ENCODE data around the gene NPM3.

Gene NPM3, protein sequence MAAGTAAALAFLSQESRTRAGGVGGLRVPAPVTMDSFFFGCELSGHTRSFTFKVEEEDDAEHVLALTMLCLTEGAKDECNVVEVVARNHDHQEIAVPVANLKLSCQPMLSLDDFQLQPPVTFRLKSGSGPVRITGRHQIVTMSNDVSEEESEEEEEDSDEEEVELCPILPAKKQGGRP

DNA sequence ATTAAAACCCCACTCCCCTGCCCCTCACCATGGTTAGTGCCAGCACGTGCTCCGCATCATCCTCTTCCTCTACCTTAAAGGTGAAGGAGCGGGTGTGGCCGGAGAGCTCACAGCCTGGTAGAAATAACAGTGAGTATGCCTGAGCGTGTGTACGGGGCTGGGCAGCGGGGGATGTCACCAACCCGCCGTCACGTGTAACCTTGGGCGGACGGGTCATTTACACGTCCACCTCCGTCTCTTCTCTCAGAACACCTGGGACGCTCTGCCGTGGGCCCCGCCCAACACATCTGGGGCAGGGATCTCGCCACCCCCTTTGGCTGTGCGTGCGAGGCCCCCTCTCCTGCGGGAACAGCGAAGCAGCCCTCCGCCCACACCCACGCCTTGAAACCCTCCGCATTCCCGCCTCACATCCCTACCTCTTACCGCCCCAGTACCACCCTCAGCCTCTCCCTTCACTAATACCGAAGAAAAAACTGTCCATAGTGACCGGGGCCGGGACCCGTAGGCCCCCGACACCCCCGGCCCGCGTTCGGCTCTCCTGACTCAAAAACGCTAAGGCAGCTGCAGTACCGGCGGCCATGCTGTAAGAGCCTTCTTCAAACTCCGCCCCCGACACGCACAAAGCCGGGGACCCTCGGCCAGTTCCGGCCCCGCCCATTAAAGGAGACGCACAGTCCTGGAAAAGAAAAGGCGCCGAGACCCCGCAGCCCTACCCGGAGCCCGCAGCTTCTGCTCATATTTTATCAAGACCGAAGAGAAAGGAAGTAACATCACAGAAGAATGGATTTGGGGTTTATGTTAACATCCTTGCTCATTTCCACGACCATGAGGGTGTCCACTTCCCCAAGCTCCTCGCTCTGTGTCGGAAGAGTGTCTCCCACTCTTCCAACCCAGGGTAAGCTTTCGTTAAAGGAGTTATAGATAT lies at the start of gene NPM3:
NPM3 (minus strand) TSS at position 636 of the 925 bp plus-strand sequence; CDS start at position 580, 56 bp downstream.
- DNase-seq = no peak

DNA sequence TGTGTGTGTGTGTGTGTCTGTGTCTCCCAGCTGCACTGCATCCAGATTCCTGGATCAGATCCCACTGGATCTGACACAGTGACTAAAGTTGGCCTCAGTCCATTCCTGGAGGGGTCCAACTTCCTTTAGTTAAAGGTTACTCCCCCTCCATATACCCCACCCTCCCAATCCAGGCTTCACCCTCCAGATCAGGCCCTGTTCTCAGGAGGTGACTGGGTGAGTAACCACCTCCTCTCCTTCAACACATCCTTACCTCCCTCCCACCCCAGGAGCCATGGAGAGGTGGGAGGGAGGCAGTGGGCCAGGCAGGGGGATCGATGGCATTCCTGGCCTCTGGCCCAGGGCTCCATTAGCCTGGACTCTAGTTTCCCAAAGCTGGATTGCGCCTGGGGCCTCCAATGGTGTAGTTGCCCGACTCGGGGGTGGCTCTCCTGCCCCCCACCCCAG lies 49.1 kb upstream of the NPM3 start:
- DNase-seq = no peak

DNA sequence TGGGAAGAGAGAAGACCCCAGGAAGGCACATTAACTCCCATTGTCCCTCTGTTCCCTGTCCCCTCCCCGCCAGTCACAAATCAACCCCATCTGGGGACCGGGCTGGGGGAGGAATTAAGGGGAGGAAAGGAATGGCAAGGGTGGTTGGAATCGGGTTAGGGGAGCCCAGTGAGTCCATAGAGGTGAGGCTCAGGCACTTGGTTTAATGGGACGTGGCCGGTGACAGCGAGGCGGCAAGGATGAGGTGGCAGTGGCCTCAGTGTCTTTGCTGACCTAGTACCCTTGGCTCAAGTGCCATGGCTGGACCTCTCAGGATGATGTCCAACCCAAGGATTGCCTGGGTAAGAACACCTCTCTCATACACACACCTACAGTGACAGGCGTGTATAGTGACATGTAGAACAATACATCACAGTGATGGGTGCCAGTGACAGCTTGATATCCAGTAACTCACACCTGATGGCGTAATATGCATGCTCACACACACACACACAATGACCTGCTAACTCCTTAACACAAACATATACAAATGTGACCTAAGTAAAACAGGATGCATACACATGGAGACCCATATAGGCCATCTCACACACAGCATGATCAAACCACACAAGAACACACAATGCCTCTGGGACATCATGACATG lies 48.0 kb upstream of the NPM3 start:
- DNase-seq = no peak

DNA sequence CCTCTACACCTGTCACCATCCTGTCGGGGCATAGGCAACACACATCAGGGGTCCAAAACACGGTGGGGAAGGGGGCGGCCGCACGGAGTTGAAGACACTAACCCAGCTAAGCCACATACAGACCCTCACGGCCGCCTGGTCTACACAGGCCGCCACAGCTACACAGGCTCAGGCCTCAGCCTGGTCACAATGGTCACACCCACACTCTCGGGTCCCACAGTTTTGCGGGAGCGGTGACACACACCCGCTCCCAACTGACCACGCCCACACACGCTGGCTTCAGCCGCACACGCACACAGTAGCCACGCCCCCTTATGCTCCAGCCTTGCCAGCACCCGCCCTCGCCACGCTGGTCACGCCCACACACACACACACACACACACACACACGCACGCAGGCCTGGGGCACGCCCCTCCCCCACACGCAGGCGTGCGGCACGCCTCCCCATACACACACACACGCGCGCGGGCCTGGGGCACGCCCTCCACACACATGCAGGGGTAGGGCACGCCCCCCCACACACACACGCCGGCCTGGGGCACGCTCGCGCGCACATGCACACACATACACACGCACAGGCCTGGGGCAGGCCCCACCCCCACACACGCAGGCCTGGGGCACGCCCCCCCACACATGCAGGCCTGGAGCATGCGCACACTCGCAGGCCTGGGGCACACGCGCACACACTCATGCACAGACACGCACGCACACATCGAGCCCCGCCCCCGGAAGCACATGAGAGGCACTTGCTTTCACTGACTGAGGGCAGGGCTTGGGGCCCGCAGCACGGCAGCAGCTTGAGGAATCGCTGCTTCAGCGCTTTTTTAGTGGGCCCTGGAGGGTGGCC lies 47.3 kb upstream of the NPM3 start:
- DNase-seq = no peak

DNA sequence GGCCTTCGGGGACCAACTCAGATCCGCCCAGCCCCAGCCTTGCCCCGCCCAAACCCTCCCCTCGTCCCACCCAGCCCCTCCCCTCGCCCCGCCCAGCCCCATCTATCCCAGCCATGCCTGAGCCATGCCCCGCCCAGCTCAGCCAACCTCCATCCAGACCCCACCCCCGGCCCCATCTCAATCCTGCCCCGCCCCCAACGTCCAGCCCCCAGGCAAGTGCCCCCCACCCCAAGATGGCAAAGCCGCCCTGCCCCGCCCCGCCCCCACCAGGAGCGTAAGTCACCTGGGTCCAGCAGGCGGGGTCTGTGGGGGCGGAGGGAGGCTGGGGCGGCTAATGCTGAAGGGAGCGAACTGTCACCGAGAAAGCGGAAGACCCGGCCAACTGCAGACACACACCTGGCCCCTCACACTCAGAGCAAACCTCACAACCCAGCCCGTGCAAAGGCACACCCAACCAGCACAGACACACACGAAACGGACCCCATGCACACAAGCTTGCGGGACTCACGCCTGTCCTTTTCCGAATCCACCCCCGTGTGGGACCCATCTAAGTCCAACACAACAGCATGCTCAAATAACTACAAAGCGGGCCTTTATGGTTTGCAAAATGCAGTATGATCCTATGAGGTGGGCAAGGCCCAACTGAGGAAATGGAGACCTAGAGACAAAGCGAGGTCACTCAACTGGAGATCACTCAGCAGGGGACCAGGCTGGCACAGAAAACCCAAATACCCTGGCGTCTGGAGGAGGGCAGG lies 46.5 kb upstream of the NPM3 start:
- DNase-seq = no peak

DNA sequence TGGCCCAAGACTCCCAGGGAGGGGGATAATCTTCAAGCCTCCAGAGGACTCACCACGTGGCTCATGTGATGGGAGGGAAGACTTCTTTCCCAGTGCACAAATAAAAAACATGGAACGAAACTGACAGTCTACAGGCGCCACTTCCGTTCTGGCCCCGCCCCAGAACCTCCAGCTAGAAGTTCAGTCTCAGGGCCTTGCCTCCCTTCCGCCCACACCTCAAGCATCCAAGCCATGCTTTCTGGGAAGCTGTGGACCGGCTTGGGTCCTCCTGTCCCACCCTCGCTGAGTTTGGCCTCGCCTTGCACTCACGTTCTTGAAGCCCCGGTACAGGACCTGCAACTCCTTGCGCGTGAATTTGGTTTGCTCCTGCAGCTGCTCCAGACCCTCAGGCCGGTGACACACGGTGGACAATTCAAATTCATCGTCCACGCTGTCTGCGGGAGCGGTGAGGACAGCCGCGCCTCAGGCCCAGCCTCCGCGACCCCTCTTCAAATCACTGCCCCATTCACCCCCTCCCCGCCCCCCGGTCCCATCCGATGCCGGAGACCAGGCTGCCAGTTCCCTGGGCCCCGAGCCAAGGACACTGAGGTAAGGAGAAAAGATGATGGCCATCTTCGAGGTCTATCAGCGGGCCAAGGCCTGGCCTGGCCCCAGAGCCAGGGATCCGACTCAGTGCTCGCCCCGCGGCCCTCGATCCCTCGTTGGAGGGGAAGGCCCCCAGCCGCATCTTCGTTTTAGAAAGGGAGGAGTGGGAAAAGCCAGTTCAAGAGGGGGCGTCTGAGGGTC lies 45.7 kb upstream of the NPM3 start:
- no peak for DNase-seq

DNA sequence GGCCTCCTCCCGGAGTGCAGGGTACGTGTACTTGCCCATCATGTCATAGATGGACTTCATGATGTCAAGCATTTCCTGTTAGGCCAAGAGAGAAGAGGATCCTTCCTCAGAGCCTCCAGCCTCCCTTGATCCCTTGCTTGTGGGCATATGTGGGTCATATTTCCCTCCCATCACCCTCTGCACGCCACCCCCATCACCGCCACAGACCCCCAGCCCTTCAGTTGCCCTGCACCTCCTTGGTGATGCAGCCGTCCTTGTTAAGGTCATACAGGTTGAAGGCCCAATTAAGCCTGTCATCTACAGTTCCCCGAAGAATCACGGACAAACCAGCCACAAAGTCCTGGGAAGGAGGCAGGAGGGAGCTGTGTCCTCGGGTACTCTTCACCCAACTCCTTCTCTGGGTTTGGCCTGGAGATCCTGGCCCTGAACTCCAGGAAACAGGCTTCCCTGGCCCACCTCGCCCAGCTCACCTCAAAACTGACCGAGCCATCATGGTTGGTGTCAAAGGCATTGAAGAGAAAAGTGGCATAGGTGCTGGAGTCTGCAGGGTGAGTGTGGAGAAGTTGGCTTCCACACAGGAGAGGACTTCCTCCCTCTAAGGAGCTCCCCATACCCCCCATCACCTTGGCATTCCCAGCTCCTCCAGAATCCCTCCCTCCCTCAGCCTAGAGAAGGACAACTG lies 44.8 kb upstream of the NPM3 start:
- DNase-seq = no peak

DNA sequence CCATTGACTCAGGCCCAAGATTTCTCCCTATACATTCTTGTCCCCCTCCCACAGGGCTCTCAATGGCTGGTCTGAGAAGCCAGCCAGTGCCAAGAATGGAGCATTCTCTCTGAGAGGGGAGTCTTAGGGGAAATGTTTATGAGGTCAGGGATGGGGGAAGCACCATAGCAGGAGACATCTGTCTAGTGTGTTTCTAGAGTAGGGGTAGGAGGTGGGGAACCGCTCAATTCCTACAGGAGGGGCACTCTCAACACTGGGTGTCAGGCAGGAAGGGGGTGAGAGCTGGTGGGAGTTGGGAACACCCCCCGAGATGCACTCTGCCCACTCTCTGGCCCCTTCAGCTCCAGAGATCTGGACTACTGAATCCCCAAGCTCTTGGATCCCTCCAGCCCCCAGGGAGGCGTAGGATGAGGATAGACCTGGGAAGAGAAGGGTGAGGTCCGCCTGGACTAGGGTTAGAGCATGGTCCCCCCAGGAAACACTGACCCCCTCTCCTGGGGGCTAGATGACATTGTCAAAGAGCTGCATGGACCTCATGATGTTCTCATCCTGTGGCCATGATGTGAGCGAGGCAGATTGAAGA lies 43.7 kb upstream of the NPM3 start:
- DNase-seq = no peak

DNA sequence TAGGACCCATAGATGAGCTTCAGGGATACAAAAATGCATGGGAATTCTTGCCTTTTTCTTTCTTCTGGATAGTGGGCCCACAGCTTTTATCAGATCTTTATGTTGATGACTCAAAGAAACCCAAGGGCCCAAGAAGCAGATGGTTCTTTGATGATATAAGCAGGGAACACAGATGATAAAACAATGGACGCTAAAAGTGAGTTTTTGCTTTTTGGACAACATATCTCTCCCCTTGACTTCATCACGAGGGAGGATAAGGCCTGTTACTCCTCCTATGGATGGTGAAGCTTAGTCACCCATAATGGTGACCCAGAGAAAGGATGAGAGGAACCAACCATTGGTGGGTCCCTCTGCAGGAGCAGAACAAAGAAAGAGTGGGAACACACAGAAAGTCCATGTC lies 41.5 kb upstream of the NPM3 start:
- DNase-seq = no peak

DNA sequence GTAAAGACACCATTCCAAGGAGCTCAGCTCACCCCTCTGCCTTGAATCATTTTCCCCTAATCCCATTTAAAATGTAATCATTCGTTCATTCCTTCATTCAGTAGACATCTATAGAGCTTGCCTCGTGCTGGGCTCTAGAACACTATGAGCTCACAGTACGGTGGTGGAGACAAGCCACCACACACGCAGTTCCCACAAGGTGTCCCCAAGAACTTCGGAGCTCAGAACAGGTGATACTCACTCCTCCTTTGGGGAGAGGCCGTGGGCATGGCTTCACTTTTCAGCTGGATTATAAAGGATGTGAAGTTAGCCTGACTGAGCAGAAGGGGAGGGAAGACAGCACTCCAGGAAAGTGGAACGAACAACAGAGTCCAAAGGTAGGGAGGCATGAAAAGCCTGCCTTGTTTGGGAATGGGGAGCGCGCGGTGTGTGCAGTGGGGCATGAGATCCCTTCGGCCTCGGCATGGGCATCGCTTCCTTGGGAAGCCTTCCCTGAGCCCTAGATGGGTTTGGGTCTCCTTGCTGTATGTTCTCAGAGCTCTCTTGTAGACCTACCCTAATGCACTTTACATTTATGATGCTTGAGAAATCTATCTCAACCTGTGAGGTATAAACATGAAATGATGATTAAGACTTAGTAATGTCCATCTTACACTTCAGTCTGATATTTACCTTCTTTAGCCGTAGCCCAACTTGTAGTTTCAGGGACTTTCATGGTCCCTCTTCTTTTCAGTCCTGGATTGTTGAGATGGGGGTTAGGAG lies 35.8 kb upstream of the NPM3 start:
- DNase-seq = no peak

DNA sequence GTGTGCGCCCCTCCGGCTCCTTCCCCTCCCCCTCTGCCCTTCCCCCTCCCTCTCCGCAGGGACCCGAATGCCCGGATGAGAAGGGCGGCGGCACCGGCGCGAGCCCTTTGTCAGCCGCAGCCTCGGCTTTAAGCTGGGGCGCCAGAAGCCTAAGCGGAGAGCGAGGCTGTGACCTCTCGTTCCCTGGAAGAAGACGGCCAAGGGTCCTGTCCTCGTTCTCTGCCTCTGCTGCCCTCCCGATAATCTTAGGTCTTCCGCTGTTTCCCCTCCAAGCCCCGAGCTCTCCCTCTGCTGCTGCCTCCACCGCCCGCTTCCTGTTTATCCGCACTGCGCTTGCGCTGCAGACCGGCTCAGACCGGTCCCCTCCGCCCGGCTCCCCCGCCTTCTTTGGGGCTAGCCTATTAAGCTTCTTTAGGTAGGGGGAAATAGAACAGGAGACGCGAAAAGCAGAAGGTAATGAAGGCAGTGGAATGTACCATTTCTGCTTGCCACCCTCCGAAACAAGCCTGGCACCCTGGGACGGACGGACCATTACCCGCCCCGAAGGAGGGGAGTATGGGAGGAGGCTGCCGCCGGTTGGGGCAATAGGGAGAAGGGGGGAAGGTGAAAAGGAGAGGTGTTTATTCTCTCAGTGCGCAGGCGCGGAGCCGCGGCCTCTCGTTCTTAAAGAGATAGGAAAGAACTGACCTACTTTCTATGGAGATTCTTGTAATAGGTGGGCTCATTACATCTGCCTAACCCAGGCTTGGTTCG lies 35.0 kb upstream of the NPM3 start, which contains the start of gene OGA:
OGA (minus strand) TSS at position 326 of the 753 bp plus-strand sequence. CDS start 422 bp downstream, outside the sequence.
- peak; percentile 74 for DNase-seq

DNA sequence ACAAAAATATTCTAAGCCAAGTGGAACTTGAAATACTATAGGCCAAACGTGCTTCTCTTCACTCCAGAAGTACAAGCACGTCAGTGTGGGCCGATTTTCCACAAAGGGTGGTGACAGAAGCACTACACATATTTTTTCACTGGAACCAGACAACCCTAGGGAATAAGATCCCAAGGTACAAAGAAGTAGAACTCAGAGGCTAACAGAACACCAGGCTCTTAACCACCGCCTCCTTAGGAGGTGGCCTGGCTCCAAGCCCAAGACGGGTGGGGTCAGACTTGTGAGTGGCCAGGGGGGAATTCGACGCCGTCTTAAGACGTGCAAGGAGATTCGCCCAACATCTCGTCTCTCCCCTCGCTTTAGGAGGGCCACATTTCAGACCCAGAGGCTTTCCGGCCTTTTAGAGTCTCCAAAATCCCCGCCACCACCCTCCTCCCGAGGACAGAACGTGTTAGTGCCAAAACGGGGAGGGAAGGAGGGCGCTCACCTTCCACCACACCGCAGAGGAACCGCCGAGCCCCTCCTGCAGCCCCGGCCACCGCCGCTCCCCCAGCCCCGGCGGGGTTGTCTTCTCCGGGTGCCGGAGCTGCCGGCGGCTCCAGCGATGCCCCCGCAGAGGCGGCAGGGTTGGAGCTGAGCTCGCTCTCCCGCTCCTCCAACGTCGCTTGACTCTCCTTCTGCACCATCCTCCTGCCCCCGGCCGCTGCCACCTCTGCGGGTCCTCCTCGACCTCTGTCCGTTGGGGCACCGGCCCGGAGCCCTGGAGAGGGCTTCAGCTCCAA lies 34.3 kb upstream of the NPM3 start:
- peak; percentile 28 for DNase-seq

DNA sequence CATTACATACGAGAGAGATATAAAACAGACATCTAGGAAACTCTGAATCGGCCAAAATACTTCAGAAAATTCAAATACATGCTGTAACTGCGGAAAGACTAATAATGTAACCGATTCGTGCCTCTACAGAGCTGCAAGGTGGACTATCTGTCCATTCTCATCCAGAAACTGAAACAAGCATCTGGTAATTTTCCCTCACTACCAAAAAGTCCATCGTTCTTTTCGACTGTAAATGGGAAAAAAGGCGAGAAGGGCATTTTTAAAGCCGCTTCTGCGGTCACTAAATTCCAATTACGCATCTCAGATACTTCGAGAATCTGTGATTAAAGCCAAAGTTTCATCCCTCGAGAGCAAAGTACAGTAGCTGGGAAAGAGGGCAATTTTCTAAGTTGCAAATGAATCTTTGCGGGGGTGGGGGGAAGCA lies 33.7 kb upstream of the NPM3 start:
- DNase-seq = no peak

DNA sequence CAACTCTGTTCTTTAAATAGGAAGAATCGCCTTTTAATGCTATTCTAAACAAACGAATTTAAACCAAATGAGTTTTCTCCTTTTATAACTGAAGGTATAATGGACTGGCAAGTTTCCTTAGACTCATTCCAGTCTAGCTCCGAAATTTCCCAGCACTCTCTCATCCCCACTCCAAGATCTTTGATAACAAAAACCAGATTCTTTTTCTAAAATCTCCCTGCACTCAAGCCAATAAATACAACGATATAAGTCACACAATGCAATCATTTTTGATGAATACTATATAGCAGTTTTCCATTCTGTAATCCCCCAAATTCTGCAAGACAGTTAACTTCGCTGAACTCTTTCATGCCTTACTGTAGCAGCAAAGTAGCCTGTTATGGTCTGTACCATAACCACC lies 33.1 kb upstream of the NPM3 start:
- no peak for DNase-seq

DNA sequence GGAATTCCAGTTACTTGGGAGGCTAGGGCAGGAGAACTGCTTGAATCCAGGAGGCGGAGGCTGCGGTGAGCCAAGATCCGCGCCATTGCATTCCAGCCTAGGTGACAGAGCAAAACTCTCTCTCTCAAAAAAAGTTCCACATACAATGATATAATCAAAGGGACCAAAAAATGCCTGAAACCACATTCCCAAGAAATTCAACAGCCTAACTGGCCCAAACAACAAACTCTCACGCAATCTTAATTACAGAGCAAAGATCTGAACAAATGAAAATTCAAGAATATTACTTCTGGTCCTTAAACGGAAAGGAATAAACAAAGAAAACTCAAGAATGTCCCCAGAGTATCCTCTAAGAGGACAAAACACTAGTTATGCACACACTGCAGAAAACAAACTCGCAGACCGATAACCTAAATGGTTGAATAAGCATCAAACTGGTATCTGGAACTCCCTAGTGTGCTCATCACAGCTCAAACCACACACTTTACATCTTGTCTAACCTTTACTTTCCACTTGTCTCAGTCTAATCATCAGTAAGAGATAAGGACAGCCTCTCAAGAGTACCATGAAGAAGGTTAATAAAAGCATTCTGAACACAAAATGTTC lies 31.3 kb upstream of the NPM3 start:
- DNase-seq = no peak

DNA sequence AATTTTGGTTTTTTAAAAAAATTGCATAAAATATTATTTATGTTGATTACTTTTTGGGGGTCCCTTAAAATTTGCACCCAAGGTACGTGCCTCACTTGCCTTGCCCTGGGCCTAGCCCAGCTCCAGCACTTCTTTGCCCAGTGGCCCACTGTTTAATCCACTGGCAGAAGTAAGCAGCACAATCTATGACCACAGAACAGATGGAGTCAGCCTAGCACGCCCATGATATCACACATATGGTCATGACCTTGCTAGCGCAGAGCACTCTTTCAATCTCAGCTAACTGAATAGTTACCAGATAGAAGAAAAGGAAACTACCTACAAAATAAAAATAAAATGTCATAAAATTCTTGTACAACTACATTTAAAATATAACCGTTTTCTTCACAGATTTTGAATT lies 29.4 kb upstream of the NPM3 start:
- no peak for DNase-seq

DNA sequence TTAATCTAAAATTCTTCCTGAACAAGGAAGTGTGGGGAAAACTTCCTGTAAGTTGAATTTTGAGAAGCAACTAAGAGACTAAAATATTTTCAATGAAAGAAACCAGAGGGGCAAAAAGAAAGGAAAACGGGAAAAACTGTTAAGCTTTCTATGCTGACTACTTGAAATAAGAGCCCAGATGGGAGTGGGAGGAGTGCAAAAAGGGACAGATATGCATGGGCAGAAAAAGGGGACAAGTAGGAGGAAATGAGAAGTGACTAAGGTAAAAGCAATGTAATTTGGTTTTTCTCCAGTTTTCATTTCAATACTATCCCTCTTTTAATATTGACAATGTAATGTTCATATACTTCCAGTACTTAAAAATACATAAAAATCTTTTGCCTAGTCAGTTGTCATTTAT lies 23.9 kb upstream of the NPM3 start:
- no peak for DNase-seq

Data from NCI-H524 treated with DMSO at 0.1 percent for 48 hours (cell line).